Measurements from ENCODE around the gene GNAZ. TPM values are rescaled to one million over a fixed set of nuclear protein-coding genes. Genes with fewer than 3 reads are reported as not detected.
"Not testable (repeated sequence)": the region's sequence is repeated elsewhere in the genome, so short reads cannot be mapped to it uniquely, and the experiment has no call there.

GNAZ gene
- total and polyA plus RNA-seq, 8 donors = 4.3 to 18.8 (median 9.4) TPM

- WGBS, 5 donors = 88 to 96% (median 96%) methylated on average over 10 of the region's 10 CpGs
- TF ChIP-seq EP300 (IDR thresholded peaks at IDR 0.05) = no peak
- TF ChIP-seq POLR2AphosphoS5 (IDR thresholded peaks at IDR 0.05) = no peak
- TF ChIP-seq POLR2A (IDR thresholded peaks at IDR 0.05) = no peak
- TF ChIP-seq CTCF (IDR thresholded peaks at IDR 0.05) = no peak
These were observed 43.5 kb upstream of the GNAZ start for GRCh38 chr22:23026777-23027176.

GRCh38 chr22:23027849-23028248 is 42.5 kb upstream of the GNAZ start:
- H3K4me3 ChIP-seq; H3K27ac ChIP-seq; H3K36me3 ChIP-seq; H3K27me3 ChIP-seq; H3K9me3 ChIP-seq; DNase-seq; intact Hi-C loops (cut with DNase I; ENCODE audit: low total_unique reads): not testable (repeated sequence)
- H3K4me1 ChIP-seq = peaks cover 0 to 14% (median 0%) of the 10 kb centered on the region in 4 donors

More at GRCh38 chr22:23026777-23027176, 43.5 kb upstream of the GNAZ start:
- no peak overlapping the region for H3K27ac ChIP-seq
- no peak for DNase-seq
- peaks cover 0 to 14% (median 0%) of the 10 kb centered on the region in 4 donors for H3K4me1 ChIP-seq
- no peaks in the 10 kb centered on the region for H3K36me3 ChIP-seq
- H3K27me3 ChIP-seq = no peaks in the 10 kb centered on the region
- H3K9me3 ChIP-seq = no peaks in the 10 kb centered on the region
- intact Hi-C loops (cut with DNase I; ENCODE audit: low total_unique reads) = no loop called here
- H3K4me3 ChIP-seq = no peak overlapping the region

- Histone ChIP-seq H3K36me3 (no peaks in the 10 kb centered on the region), H3K9me3 (no peaks in the 10 kb centered on the region), H3K27ac (no peak overlapping the region), H3K4me1 (peaks cover 0 to 14% (median 0%) of the 10 kb centered on the region in 4 donors), H3K4me3 (no peak overlapping the region), H3K27me3 (no peaks in the 10 kb centered on the region)
- WGBS, 5 donors = 73 to 82% (median 76%) methylated on average over 9 of the region's 9 CpGs
- intact Hi-C loops (cut with DNase I; ENCODE audit: low total_unique reads) = no loop called here
- DNase-seq = no peak
- TF ChIP-seq POLR2AphosphoS5 (IDR thresholded peaks at IDR 0.05) (no peak), POLR2A (IDR thresholded peaks at IDR 0.05) (no peak), EP300 (IDR thresholded peaks at IDR 0.05) (no peak), CTCF (IDR thresholded peaks at IDR 0.05) (no peak)
These were observed 40.6 kb upstream of the GNAZ start for GRCh38 chr22:23029521-23030228.

GRCh38 chr22:23031381-23031780 is 38.9 kb upstream of the GNAZ start:
- WGBS, 5 donors = 58 to 93% (median 91%) methylated on average over 4 of the region's 4 CpGs
- no peak overlapping the region for H3K27ac ChIP-seq

More at GRCh38 chr22:23031381-23031780, 38.9 kb upstream of the GNAZ start:
- no peak for DNase-seq
- intact Hi-C loops (cut with DNase I; ENCODE audit: low total_unique reads) = no loop called here
- Histone ChIP-seq H3K4me1 (peaks cover 0 to 10% (median 0%) of the 10 kb centered on the region in 4 donors), H3K4me3 (no peak overlapping the region), H3K36me3 (no peaks in the 10 kb centered on the region), H3K9me3 (no peaks in the 10 kb centered on the region), H3K27me3 (peaks cover 0 to 5% (median 0%) of the 10 kb centered on the region in 3 donors)
- TF ChIP-seq CTCF (IDR thresholded peaks at IDR 0.05) = no peak
- TF ChIP-seq POLR2AphosphoS5 (IDR thresholded peaks at IDR 0.05) = no peak
- no peak for TF ChIP-seq POLR2A (IDR thresholded peaks at IDR 0.05)
- TF ChIP-seq EP300 (IDR thresholded peaks at IDR 0.05) = no peak

All from stomach (tissue), 9 donors.